Panc1 (cell line): ENCODE results near the gene CALHM1.

Experiments used
- CTCF ChIP-seq: fragments of 450-650 bp; IDR thresholded peaks from 2 replicates; pipeline ENCODE4 v1.5.1; 2017; ENCODE audit warnings: mild to moderate bottlenecking
- TCF7L2 ChIP-seq: IDR thresholded peaks from 2 replicates; pipeline ENCODE4 v1.6.1; 2011; ENCODE audit warnings: mild to moderate bottlenecking, low read depth, low read length, inconsistent platforms

- TF ChIP-seq TCF7L2: no peak
- no peak for TF ChIP-seq CTCF
These were observed 8.7 kb upstream of the CALHM1 start for GRCh38 chr10:103467406-103467805.
